GM21576 (cell line): Measurements from ENCODE around the gene PDIA5.
A peak's percentile ranks its signal among the peaks of the same experiment; 100 is the strongest.

Source experiments
- ATAC-seq: cut with Tn5 transposase; IDR thresholded peaks from one replicate; pipeline ENCODE4 v1.9.1; 2021; ENCODE audit warnings: mild to moderate bottlenecking, moderate library complexity; ENCODE audit not compliant: unreplicated experiment

Gene PDIA5

DNA sequence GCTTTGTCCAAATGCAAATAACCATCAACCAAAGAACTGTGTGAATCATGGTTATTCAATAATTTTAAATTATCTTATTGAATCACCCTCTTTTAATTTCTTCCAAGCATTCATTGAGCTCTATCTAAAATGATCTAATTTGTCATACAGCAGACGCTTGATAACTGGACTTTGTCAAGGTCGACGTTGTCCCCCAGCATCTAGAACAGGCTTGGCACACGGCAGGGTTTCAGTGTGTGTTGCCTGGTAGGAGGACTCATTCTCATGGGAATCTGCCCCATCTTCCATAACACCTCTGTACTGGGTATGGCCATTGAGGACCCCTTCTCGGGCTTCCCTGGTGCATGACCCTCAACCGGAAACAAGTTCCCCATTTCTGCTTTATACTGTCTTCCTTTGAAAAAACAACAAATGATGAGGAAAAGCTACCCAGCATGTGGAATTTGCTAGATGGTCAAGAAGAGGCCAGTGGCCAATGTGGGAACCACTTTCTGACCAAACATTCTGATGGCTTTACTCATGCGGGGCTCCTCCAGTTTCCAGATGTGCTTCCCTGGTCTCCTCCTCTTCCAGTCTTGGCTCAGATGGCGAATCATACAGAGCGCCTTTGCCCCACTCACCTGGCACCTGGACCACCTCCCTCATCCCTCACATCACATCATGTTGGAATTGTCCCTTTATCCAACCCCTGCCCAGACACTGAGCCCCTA lies 93.3 kb downstream of the PDIA5 start:
- no peak for ATAC-seq

DNA sequence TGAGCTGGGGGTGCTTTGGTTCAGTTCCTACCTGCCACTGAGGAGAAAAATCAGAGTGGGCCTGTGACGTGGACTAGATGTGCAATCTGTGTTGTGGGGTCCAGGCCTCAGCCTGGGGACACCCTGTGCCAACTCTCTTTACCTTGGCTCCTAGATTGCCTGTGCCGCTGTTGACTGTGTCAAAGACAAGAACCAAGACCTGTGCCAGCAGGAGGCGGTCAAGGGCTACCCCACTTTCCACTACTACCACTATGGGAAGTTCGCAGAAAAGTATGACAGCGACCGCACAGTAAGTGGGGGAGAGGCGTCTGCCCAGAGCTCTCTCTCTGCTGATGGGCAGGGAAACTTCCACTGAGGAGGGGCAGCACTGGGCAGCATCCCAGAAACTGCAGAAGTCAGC lies 94.3 kb downstream of the PDIA5 start:
- ATAC-seq = no peak

GRCh38 chr3:123163141-123163540 lies 96.3 kb downstream of the PDIA5 start:
- no peak for ATAC-seq

- no peak for ATAC-seq
Measured at GRCh38 chr3:123165163-123165562, 98.3 kb downstream of the PDIA5 start.

DNA sequence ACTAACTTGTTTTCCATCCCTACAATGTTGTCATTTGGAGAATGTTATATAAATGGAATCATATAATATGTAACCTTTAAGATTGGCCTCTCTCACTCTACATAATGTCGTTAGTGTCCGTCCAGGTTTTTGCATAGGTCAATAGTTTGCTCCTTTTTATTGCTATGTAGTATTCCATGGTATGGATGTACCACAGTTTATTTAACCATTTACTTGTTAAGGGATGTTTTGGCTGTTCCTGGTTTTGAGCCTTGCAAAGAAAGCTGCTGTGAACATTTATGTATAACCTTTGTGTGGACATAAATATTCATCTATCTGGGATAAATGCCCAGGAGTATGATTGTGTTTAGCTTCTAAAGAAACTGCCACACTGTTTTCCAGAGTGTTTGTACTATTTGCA lies 100.9 kb downstream of the PDIA5 start:
- no peak for ATAC-seq

DNA sequence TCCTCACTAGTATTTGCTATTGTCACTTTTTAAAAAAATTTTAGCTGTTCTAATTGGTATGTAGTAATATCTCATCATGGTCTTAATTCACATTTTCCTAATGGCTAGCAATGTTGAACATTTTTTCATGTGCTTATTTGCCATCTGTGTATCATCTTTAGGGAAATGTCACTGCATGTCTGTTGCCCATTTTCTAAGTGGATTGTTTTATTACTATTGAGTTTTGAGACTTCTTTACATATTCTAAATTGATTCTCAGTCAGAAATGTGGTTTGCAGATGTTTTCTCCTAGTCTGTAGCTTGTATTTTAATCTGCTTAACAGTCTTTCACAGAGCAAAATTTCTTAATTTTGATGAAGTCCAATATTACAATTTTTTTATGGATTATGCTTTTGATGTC lies 101.3 kb downstream of the PDIA5 start:
- no peak for ATAC-seq

DNA sequence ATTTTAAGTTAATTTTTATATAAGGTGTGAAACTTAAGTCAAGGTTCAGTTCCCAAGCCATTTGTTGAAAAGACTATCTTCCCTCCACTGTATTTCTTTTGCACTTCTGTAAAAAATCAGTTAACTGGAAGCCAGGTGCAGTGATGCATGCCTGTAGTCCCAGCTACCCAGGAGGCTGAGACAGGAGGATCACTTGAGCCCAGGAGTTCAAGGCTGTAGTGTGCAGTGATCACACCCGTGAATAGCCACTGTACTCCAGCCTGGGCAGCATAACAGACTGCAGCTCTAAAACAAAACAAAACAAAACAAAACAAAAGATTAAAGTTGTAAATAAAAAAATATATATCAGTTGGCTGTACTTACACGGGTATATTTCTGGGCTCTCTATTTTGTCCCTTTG lies 101.8 kb downstream of the PDIA5 start:
- ATAC-seq = no peak

DNA sequence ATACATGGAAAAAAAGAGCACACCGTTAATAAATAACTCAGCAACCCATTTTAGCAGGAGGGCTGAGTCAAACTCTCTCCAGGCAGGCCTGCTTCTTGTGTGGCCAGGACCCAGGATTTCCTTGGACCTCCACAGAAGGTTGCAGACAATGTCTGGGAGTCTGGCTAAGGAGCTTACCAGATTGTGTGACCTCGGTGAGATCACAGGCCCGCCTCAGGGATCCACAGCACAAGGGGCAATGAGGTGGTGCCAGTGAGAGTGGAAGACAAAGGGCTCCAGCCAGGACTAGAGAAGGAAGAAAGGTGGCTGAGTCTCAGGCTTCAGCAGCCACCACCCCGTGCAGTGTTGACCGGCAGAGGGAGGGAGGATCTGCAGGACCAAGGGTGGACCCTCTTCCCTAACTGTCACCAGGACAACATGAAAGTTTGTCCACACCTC lies 102.7 kb downstream of the PDIA5 start:
- ATAC-seq = no peak

GRCh38 chr3:123169930-123170329 lies 103.1 kb downstream of the PDIA5 start:
- no peak for ATAC-seq

- no peak for ATAC-seq
Measured at GRCh38 chr3:123180791-123181190, 114.0 kb downstream of the PDIA5 start.

GRCh38 chr3:123186695-123187094 lies 119.9 kb downstream of the PDIA5 start:
- ATAC-seq = no peak

DNA sequence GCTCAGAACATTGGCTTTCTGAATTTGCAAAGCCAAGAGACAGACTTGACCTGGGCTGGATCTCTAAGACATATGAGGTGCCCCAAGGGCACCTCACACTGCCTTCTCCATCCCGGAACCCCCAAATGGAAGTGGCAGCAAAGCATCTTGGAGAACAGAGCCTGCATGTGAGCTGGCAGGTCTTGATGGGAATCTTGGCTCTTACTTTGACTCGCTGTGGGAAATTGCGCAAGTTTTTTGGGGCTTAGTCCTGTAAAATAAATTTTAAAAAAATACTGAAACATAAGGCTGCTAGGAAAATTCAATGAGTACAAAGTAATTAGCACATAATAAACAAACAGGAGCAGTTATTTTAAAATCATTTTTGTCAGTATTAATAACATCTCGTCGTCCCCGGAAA lies 121.2 kb downstream of the PDIA5 start:
- no peak for ATAC-seq

DNA sequence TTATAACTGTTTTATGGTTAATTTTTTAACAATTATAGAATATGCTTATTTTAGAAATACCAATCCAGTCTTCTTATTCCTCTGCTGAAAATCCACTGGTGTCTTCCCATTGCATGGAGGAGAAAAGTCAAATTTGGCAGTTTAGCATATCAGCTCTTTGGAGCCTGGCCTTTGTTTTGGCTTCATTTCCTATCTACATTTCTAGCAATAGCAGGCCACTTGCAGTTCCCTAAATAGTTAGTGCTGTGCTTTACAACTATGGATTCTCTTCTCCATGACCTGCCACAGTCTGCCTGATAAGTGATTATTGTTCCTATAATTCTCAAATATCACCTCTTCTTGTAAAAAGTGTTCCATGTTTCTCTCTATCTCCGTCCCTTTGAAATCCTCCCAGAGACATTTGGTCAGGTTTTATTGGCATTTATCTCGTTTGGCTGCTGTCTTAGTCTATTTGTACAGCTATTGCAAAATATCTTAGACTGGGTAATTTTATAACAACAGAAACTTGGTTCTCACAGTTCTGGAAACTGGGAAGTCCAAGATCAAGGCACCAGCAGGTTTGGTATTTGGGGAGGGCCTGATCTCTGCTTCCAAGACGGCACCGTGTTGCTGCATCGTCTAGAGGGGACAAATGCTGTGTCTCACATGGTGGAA lies 126.8 kb downstream of the PDIA5 start:
- no peak for ATAC-seq

- ATAC-seq = no peak
Measured at GRCh38 chr3:123194552-123194951, 127.7 kb downstream of the PDIA5 start.

DNA sequence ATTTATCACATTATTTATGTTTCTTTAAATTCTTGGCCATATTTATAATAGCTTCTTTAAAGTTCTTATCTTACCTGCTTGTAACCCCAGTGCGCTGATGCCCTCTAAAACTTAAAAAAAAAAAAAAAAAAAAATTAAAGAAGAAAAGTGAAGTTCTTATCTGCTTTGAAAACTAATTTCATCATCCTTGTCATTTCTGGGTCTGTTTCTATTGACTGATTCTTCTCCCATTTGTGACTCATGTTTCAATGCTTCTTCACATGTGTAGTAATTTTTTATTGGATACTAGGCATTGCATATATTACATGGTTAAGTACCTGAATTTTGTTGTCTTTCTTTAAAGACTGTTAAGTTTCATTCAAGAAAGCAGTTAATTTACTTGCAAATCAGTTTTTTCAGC lies 131.5 kb downstream of the PDIA5 start:
- no peak for ATAC-seq

DNA sequence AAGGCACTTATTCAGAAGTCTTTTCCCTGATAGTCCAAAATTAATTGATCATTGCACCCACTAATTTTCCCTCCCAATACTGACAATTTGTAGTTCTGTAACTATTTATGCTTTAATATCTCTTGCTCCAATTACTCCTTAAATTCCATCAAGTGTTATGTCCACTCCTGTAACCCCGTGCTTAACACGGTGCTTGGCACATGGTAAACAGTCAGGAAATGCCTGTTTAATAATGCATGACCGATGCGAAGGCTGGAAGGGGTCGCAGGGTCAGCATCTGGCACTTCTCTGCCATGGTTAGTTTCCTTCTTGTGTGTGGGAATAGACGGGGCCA lies 134.4 kb downstream of the PDIA5 start:
- ATAC-seq = no peak

GRCh38 chr3:123201557-123202427 lies 135.0 kb downstream of the PDIA5 start, which contains the start of gene SEC22A:
Gene SEC22A (plus strand): TSS chr3:123201943. CDS start chr3:123209218, 7,275 bp downstream.
- peak; percentile 97 for ATAC-seq

DNA sequence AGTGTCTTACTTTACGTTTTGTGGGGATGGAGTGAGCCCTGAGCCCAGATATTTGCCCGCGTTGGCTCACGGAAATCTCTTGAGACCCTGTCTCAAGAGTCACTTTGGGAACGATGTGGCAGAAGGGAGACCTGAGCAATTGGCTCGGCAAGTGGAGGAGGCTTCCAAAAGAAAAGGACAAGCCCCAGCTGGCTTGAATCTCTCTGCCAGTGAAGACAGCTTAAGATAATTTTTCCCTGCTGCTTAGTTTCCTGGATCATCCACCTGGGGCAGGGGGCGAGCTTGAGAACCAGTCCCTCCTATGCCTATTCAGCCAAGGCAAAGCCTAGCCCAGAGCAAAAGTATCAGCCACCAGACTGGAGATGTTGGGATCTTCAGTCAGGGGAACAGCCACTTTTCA lies 135.6 kb downstream of the PDIA5 start:
- no peak for ATAC-seq
